Measurements from ENCODE around the gene ACAD8.
"Not testable (repeated sequence)": the region's sequence is repeated elsewhere in the genome, so short reads cannot be mapped to it uniquely, and the experiment has no call there.

The ACAD8 gene

DNA sequence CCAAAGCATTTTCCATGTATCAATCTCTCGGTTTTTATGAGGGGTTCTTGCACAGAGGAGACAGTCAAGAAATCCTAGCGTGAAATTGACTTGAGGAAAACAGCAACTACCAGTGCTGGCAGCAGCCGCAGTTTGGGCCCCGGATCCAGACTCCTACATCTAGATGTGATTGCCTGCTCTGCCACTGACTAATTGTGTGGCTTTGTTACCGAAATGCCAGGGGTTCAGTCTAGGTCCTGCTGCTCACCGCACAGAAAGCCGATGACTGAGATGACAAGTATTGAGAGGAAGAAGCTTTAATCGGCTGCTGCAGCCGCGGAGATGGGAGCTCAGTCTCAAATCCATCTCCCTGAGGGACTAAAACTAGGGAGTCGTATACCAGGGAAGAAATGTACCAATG is 14.6 kb downstream of the ACAD8 start:
- no peak for DNase-seq (ENCODE audit: low spot score)

DNA sequence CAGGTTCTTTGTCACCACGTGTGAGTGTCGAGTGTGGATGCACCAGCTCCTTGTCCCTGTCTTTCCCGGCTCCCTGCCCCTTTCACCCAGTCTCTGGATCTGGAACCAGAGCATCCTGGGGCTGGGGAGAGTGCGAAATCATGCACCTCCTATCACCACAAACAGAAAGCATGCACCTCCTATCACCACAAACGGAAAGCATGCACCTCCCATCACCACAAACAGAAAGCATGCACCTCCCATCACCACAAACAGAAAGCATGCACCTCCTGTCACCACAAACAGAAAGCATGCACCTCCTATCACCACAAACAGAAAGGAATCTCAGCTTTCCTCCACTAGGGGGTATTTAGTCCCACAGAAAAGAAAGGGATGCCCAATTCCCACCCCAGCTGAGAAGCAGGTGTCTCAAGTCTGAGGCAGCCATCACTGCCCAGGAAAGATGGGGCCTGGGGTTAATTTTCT is 16.9 kb downstream of the ACAD8 start:
- DNase-seq (ENCODE audit: low spot score) = no peak

DNA sequence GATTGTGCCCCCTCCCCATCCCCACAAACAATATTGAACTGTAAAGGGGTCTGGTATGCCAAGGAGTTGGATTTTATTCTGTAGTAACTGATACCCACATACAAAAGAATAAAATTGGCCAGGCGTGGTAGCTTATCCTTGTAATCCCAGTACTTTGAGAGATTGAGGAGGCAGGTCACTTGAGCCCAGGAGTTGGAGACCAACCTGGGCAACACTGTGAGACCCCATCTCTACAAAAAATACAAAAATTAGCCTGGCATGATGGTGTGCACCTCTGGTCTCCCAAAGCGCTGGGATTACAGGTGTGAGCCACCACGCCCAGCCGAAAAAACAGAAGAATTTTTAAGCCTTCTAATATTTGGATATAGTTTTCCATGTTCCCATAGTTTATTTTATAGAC is 18.6 kb downstream of the ACAD8 start:
- no peak for DNase-seq (ENCODE audit: low spot score)

DNA sequence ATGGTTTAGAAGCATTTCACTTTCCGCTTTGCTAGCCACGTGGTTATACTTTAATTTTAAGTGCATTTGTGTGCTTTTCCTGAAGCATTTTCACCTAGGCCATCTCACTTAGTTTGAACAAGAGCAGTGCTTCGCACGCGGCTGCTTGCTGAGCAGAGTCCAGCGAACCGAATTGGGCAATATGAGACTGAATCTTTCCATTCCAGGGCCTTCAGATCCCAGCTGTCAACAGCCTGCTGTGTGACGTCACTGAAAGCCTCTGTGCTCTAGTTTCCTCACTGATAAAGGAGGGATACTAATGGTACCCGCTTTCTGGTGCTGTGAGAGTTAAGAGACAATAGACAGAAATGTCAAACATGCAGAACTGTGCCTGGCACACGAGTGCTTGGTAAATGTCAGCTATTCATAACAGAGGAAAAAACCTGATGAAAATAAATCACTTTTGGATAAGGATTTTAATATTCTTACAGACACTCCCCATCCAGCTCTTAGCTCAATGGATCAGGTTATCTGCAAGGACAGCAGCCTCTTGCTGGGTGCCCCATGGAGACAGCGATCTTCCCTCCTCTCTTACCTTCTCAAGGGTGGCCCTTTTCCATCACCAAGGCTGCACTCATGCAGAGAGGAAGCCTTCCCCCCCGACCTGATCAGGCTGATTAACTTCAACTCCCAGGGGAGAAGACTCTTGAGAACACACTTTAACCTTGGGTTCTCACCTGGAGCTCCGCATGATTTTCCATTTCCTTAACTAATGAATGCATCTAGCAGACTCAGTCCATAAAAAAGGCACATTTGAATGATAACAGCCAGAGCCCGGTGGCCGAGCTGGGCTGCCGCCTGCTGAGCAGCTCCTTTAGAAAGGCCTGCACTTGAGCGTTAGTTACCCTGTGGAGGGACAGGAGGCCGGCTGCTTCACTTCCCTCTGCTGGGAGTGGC is 19.3 kb downstream of the ACAD8 start:
- peak; percentile 38 for DNase-seq (ENCODE audit: low spot score)

DNA sequence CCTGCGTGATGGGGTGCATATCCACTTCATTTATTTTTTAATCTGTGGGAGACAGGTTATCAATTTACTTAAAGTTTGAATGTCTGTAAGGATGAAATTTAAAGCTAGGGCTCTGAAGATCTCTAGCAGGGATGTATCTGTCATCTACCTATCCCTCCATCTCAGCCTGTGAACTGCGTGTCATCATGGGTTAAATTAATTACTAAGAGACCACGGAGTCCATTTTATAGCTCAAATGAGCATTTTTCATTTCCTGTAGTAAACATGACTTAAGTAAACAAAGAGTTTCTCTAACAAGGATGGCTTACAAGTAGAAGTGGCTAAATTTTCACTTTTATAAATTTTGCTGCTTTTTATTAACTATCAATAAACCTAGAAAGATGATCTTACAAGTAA is 19.9 kb downstream of the ACAD8 start:
- no peak for DNase-seq (ENCODE audit: low spot score)

DNA sequence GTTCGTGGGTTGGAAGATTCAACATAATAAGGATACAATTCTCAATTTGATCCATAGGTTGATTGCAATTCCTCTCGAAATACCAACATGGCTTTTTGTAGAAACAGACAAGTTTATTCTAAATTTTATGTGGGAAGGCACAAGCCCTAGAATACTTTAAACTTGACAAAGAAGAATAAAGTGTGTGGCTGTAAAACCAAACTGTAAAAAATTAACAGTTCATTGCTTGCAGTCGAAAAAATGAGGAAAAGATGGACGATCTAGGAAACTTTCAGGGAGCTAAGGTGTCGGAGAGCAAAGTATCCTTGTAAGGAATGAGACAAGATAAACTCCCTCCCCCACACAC is 21.8 kb downstream of the ACAD8 start:
- DNase-seq (ENCODE audit: low spot score) = no peak

DNA sequence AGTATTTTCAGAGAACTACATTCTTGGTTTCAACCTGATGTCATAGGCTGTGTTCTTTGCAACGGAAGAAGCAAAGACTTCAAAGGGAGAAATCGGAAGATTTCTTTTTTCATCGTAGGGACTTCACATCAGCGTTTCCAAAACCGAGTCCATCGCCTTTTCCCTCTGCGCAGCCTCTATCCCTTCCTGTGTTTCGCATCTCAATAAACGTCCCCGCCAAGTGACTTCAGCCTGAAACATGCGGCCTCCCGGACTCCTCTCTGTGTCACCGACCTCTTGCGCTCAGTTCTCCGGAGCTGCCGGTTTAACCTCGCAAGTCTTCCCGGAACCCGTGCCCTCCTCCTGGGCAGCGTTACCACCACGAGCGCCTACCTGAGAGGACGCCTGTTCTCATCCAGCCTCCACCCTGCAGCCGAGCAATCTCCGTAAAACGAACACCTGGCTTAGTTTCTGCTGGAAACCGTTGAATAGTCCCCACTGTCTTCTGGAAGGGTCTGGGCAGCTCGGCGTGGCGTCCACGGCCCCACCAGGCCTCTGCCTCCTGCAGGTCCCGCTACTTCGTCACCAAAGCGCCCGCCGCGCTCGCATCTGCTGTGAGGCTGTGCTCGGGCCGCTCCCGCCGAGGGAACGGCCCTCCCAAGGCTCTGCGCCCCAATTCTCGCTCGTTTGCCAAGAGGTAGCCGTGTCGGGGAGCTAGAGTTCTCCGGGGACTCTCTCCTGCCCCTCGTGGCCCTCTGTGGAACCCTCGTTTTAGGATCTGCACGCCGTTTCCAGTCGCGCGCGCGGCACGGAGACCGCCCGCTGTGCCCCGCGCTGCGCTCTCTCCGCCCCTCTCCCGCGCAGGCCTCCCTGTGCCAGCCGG is 22.4 kb downstream of the ACAD8 start, which contains the start of gene GLB1L3:
TSS of gene GLB1L3 (plus strand) at position 846 of the 862 bp plus-strand sequence. CDS start 362 bp downstream, outside the sequence.
- DNase-seq (ENCODE audit: low spot score) = no peak

DNA sequence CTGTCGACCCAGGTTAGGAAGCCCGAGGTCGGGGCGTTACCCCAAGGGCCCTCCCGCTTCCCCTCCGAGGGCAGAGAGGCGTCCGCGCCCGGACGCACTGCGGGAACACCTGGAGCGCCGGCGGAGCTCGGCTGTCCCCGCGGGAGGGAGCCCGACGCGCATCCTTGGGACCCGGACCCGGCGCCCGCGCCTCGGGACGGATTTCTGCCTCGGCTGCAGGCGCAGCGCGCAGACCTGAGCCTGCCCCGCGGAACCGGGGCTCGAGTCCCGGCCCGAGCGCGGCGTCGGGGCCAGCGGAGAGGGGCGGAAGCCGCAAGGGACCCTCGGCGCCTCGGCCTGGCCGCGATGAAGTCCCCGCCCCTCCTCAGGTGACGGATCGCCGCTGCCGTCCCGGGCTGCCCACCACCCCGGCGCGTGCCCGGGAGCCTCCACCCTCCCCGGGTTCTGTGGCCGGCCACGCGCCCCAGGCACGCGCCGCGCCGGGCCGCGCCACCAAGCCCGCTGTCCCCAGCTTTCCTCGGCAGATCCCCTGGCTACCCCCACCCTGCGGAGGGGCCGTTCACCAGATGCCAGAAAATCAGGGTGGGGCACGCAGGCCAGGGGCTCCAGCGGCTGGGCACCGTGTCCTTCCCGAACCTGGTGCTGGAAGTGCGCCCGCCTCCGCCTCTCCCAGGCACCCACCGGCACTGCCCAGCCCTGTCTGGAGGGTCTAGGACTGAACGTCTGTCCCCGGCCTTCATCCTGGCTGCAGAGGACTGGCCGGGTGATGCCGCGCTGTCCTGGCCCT is 23.2 kb downstream of the ACAD8 start:
- DNase-seq (ENCODE audit: low spot score) = no peak

DNA sequence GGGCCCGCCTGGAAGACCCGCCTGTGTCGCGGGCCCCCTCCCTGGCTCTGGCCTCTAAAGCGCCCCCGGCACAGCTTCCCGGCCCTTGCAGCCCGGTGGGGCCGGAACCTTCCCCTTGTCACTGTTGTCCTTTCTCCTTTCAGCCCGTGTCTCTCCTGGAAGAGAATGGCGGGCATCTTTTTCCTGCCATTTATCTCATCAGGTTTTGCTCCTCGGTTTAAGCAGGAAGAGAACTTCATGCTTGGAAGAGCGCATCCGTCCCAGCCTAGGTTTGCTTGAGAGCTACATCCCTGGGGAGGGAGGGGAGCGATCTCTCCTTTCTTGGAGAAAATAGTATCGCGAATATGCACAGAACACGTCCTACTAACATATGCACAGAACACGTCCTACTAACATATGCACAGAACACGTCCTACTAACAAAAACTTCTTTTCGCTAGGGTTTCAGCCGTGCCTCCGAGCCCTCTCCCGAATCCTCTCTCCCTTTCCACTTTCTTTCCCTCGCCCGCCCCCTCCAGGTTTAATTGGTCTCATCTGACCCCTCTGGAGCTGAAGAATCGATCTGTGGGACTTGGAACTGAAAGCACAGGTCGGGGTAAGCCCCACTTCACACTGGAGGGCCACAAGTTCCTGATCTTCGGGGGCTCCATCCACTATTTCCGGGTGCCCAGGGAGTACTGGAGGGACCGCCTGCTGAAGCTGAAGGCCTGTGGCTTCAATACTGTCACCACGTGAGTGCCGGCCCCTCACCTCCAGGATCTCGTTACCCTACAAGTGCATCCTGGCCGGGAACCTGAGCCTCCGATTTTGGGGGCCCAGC is 24.0 kb downstream of the ACAD8 start:
- no peak for DNase-seq (ENCODE audit: low spot score)

DNA sequence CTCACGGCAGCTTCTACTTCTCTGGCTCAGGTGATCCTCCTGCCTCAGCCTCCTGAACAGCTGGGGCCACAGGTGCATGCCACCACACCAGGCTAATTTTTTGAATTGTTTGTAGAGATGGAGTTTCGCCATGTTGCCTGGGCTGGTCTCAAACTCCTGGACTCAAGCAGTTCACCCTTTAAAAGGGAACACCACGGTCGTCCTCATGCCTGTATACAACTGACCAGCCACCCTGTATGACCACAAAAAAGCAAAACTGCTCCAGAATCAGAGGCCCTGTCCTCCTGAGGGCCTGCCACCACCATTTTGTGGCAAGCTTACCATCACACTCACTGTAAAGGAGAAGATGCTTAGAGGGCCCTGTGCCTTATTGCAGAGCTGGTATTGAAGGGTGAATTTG is 25.0 kb downstream of the ACAD8 start:
- no peak for DNase-seq (ENCODE audit: low spot score)

DNA sequence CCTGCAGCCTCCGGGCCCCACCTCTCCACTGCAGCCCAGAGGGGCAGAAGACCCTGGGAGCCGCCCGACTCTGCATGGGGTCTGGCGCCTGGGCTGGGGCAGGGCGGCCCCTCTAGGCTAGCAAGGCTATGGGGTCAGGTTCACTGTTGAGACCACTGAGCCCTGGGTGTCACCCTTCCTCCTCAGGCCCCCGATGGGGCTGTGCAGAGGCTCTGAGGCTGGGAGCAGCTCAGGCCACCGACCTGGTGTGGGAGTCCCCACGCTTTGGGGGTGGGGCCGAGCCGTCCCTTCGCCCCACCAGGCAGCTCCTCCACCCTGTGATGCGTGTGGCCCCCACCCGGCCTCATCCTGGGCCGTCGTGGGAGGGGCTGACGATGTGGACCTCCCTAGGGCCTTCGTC is 28.3 kb downstream of the ACAD8 start:
- DNase-seq (ENCODE audit: low spot score) = not testable (repeated sequence)

DNA sequence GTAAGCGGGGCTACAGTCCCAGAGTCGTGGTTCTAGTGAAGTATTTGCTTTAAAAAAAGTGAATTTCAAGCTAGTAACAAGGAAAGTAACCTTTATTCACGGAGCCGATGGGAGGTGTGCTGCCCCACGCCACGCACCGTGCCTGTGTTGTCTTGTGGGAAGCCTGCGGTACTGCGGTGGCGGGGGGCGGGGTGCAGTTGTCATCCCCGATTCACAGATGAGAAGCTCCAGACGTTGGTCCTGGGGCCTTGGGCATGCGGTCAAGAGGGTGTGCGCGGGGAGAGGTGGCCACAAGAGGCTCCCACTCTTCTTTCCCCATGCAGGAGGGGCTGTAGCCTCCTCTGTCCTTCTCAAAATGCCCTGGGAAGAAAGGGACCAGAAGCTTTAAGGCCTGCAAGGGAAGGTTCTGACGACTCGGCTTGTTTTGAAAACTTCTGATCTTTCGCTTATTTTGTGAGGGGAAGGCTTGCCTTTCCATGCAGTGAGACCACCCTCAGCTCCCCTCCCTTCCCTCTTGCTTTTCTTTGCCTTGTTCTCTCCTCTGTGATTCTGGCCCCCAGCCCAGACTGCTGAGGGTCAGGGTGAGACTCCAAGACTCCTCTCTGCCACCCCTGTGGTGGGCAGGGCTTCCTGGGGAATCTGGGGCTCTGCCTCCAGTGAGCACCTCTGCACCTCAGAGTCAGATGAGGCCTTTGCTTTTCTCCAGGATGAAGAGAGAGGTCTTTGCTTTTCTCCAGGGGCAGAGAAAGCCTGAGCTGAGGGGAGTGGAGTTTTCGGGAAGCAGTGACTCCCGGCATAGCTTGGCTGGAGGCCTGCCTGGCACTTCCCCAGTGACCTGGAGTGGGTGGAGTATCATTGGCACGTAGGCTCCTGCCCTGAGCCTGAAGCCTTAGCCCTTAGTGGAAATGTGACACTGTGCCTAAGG is 29.0 kb downstream of the ACAD8 start:
- no peak for DNase-seq (ENCODE audit: low spot score)

DNA sequence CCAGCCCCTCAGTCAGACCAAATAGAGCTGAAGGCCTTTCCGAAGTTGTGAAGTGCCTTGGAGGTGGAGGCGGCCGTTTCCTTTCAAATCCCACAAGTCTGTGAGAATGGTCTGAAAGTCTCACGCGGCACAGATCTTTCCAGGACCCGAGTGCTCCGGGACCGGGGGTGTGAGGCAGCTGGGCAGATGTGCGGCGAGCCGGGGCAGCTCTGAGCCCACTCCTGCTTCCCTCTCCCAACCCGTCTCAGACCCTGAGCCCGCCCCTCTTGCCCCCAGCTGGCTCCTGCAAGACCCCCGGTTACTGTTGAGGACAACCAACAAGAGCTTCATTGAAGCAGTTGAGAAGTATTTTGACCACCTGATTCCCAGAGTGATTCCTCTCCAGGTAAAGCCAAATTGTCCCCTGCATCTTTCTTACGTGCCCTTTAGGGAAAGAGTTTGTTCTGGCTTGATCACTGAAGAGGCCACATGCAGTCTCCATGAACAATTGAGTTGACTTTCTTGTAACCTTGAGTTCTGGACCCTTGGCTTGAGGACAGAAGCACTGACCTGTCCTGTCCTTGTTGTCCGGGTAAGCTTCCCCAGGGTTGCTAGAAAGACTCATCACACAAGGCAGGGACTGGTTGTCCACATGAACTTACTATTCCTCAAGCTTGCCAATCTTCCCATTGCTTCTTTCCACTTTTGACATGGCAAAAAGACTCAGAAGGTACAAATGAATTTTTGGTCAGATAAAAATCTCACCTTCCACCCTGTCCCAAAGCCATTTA is 30.3 kb downstream of the ACAD8 start:
- DNase-seq (ENCODE audit: low spot score) = no peak

DNA sequence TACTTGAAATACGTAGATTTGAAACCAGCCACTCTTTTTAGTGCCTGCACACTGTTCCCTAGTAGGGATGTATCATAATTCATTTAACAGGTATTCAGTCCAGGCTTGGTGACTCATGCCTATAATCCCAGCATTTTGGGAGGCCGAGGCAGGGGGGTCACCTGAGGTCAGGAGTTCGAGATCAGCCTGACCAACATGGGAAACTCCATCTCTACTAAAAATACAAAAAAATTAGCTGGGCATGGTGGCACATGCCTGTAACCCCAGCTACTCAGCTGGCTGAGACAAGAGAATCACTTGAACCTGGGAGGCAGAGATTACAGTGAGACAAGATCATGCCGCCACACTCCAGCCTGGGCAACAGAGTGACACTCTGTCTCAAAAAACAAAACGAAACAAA is 31.0 kb downstream of the ACAD8 start:
- not testable (repeated sequence) for DNase-seq (ENCODE audit: low spot score)

DNA sequence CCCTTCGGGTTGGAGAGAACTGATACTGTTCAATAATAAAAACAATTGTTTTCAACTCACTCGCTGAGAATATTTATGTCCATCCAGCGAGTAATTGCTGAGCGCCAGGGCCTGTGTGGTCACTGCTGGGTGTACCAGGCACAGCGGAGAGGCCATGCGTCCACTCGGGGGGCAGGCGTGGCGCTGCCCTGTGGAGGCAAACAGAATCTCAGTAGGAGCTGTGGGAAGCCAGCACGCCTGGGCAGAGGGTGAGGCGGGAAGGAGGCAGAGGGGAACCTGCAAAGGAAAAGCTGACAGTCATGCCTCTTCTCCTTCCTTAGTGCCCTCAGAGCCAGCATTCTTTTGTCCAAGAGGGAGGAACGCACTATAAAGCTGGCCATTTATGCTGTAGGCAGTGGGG is 34.2 kb downstream of the ACAD8 start:
- no peak for DNase-seq (ENCODE audit: low spot score)

DNA sequence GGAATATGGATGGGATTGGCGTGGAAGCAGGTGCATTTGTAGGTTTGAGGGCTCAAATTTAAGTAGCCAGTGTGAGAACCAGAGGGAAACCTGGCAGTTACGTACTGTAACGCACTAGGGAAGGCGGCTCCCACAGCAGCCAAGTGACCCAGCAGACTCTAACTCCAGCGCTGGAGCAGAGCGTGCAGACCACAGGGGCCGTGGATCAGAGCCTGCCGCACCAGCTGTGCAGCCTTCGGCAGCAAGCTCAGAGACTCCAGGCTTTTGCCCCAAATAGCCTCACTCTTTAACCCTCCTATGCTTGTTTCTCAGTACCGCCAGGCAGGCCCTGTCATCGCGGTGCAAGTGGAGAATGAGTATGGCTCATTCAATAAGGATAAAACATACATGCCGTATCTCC is 35.1 kb downstream of the ACAD8 start:
- no peak for DNase-seq (ENCODE audit: low spot score)

DNA sequence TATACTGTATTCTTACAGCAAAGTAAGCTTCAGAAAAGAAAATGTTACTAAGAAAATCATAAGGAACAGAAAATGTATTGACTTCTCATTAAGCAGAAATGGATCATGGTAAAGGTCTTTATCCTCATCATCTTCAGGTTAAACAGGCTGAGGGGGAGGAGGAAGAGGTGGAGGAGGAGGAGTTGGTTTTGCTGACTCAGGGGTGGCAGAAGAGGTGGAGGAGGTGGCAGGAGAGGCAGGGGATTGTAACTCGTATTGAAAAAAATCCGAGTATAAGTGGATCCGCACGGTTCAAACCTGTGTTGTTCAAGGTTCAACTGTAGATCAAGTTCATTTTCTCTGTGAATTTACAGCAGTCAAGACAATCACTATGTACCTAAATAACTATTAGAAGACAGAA is 35.8 kb downstream of the ACAD8 start:
- DNase-seq (ENCODE audit: low spot score) = no peak

DNA sequence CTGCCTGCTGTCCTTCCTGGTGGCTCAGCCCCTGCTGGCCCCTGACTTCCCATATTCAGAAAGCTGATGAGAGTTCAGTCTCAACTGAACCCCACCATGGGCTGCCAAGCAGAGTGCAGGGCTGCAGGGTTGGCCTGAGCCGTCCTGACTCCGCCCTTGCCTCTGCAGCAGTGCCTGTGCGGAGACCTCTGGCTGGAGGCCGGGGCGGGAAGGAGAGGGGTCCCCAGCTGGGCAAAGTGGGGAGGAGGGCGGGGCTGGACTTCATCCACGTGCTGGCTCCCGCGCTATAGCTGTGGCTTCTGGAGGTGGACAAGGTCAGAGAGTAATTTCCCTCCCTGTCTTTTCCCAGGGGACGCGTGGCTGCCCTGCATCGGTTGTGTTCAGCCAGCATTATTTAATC is 36.4 kb downstream of the ACAD8 start:
- no peak for DNase-seq (ENCODE audit: low spot score)

DNA sequence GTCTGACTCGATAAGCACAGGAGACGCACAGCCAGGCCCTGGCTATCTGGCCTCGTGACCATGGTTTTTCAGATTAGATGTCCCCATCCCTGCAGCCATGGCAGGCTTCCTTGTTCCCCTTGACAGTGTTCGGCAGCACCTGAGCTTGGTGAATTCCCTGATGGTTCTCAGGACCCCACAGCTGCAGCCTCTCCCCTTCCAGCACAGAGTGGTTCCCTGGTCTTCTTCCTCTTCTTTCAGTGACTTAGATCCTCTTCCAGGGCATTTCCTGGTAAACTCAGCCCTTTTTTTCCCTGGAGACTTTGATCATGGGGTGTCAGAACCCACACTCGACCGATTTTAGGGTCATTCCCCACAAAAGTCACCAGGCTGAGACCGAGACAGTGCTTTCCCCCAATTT is 37.3 kb downstream of the ACAD8 start:
- no peak for DNase-seq (ENCODE audit: low spot score)
